Endothelial cell (in vitro differentiated cells): ENCODE results near the gene IQSEC3. TPM values are rescaled to one million over a fixed set of nuclear protein-coding genes. Genes with fewer than 3 reads are reported as not detected.

Experiments used
- DNase-seq: peaks from one replicate; pipeline ENCODE4 v3.0.0; 2021; ENCODE audit warnings: low spot score
- H3K27ac Mint-ChIP-seq: one replicate; pipeline ENCODE4 v1.8.0; 2021; ENCODE audit warnings: mixed read lengths, inconsistent platforms; ENCODE audit not compliant: unreplicated experiment
- H3K27me3 Mint-ChIP-seq: one replicate; pipeline ENCODE4 v1.8.0; 2021; ENCODE audit warnings: mild to moderate bottlenecking, moderate library complexity, mixed read lengths, inconsistent platforms; ENCODE audit not compliant: unreplicated experiment
- H3K36me3 Mint-ChIP-seq: one replicate; pipeline ENCODE4 v1.8.0; 2021; ENCODE audit warnings: mild to moderate bottlenecking, low read depth, mixed read lengths, inconsistent platforms; ENCODE audit not compliant: unreplicated experiment
- H3K4me1 Mint-ChIP-seq: one replicate; pipeline ENCODE4 v1.8.0; 2021; ENCODE audit warnings: mild to moderate bottlenecking, mixed read lengths, inconsistent platforms; ENCODE audit not compliant: unreplicated experiment
- H3K4me3 Mint-ChIP-seq: one replicate; pipeline ENCODE4 v1.8.0; 2021; ENCODE audit warnings: mild to moderate bottlenecking, mixed read lengths, inconsistent platforms; ENCODE audit not compliant: unreplicated experiment
- H3K9me3 Mint-ChIP-seq: one replicate; pipeline ENCODE4 v1.8.0; 2021; ENCODE audit warnings: mixed read lengths, inconsistent platforms; ENCODE audit not compliant: unreplicated experiment
- total RNA-seq: library from RNA; stranded (reverse); fragmentation: NEBNext Ultra II Directional; extraction: Animal tissue kit (Norgen Biotek cat#: 25700); gene quantifications from one replicate; pipeline ENCODE4 v1.2.1, GENCODE V29; 2021; ENCODE audit not compliant: unreplicated experiment
- TF ChIP-seq, protein P1 (sequence below): fragments of 200-600 bp; sonication (generic); IDR thresholded peaks from one replicate; pipeline ENCODE4 v1.5.0; 2021; ENCODE audit warnings: antibody characterized with exemption; ENCODE audit not compliant: unreplicated experiment

The IQSEC3 gene
- total RNA-seq, 1 donor from 2014 or later, result 13.2 TPM

DNA sequence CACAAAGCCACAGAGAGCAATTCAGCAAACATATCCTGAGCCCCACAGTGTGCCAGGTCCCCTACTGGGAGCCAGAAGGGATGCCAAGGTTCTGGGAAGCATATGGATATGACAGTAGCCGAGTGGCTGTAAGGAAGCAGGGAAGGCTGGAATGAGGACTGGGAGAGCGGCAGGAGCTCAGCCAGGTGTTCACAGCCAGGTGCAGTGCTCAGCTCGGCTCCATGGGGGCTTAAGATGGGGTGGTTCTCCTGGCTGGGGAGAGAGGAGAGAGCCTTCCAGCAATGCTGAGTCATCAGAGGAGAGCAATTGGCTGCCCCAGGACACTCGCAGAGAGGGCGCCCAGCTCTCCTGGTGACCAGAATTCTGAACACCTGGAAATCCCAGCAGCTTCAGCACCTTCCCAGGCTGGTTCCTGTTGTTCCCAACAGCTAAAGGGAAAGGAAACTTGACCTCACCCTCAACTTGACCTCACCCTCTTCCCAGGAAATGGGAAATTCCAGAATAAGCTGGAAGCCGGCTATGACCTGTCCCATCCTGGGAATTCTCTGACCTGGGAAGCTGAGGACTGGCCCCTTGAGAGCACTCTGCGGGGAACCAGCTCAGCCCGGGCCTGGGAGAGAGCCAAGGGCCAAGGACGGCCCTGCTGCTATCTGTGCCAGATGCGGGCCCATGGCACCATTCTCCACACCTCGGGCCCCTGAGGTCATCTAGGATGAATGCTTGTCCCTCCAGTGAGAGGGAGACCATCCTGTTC, 112.7 kb downstream of the IQSEC3 start:
- Mint-ChIP-seq H3K4me1 (peaks cover 17% of the 10 kb centered on the region), H3K4me3 (no peak overlapping the region), H3K27me3 (peaks cover 12% of the 10 kb centered on the region), H3K36me3 (peaks cover 4% of the 10 kb centered on the region), H3K9me3 (no peaks in the 10 kb centered on the region), H3K27ac (no peak overlapping the region)
- no peak for DNase-seq
- TF ChIP-seq, protein P1, sequence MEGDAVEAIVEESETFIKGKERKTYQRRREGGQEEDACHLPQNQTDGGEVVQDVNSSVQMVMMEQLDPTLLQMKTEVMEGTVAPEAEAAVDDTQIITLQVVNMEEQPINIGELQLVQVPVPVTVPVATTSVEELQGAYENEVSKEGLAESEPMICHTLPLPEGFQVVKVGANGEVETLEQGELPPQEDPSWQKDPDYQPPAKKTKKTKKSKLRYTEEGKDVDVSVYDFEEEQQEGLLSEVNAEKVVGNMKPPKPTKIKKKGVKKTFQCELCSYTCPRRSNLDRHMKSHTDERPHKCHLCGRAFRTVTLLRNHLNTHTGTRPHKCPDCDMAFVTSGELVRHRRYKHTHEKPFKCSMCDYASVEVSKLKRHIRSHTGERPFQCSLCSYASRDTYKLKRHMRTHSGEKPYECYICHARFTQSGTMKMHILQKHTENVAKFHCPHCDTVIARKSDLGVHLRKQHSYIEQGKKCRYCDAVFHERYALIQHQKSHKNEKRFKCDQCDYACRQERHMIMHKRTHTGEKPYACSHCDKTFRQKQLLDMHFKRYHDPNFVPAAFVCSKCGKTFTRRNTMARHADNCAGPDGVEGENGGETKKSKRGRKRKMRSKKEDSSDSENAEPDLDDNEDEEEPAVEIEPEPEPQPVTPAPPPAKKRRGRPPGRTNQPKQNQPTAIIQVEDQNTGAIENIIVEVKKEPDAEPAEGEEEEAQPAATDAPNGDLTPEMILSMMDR, result no peak

DNA sequence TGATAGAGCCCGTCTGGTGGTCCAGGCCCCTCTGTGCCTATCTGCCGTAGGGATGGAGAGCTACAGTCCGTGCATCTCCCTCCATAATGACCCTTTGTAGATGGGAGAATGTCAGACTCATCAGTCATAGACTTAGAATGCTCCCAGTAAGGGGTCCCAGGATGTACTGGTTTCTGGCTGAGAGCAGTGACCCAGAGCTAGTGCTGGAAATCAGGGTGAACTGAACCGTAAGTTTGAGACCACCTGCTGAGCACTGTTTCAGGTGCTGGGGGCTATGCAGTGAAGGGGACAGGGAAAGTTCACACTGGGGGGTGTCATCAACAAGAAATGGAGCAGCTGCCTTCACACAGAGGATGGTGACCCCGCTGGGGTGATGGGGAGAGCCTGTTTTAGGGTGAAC, 113.3 kb downstream of the IQSEC3 start:
- Mint-ChIP-seq H3K36me3 (peaks cover 7% of the 10 kb centered on the region), H3K4me1 (peaks cover 19% of the 10 kb centered on the region), H3K27me3 (peaks cover 13% of the 10 kb centered on the region), H3K9me3 (no peaks in the 10 kb centered on the region), H3K27ac (no peak overlapping the region), H3K4me3 (no peak overlapping the region)
- no peak for DNase-seq
- TF ChIP-seq, protein P1, result no peak

DNA sequence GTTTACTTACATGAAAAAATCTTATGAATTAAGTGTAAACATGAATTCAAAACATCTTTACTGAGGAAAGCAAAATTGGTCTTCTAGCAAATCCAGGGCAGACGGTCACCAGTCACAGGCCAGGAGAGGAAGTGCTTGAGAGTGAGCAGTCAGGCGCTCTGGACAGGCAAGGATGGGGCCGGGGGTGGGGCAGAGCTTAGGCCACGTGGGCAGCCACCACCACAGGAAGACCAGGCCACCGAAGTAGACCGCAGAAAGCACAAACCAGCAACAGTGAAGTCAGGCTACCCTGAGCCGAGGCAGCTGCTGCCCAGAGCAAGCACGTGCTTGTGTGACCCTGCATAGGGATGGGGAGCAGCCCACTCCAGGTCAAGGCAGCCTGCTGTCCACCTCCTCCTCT, 113.9 kb downstream of the IQSEC3 start:
- Mint-ChIP-seq H3K4me3 (no peak overlapping the region), H3K27ac (no peak overlapping the region), H3K4me1 (peaks cover 20% of the 10 kb centered on the region), H3K27me3 (peaks cover 17% of the 10 kb centered on the region), H3K36me3 (peaks cover 8% of the 10 kb centered on the region), H3K9me3 (no peaks in the 10 kb centered on the region)
- no peak for DNase-seq
- TF ChIP-seq, protein P1, result no peak

DNA sequence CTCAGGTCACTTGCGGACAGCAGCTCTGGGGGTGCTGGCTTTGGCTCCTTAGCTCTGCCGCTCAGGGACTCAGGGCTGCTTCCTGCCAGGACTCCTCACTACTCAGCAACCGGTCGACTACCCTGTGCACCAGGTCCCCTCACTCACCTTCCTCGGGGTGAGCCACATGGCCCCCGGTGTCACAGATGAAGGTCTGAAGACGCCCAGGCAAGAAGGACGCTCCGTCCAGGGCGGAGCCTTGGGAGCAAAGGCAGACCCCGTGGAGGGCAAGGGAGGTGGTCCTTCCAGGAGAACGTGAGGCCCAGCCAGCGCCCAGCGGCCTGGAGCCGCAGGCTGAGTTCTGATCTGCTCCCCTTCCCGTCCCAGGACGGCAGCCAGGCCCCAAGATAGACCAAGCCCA, 115.4 kb downstream of the IQSEC3 start:
- Mint-ChIP-seq H3K9me3 (no peaks in the 10 kb centered on the region), H3K4me3 (no peak overlapping the region), H3K27me3 (peaks cover 17% of the 10 kb centered on the region), H3K36me3 (peaks cover 4% of the 10 kb centered on the region), H3K4me1 (peaks cover 20% of the 10 kb centered on the region), H3K27ac (no peak overlapping the region)
- TF ChIP-seq, protein P1, result no peak
- no peak for DNase-seq

DNA sequence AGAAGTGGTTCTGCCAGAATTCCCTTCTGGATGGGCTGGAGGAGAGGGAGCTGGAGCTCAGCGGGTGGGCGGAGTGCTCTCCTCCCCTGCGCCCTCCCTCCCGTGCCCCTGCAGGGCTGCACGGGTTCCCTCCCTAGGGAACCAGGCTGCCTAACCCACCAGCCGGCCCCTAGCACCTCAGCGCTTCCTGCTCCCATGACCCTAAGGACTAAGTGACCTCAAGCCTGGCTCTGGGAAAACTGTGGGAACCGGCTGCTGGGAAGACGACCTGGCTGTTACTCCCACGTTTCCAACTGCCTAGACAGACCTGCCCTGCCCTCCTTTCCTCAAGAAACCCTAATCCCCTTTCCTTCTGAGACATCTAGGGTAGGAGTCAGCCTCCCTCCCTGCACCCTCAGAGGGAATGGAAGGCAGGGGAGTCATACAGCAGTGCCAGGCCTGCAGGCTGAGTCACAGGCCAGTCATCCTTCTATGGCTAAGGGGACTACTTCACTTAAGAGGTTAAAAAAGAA, 115.9 kb downstream of the IQSEC3 start:
- Mint-ChIP-seq H3K9me3 (no peaks in the 10 kb centered on the region), H3K4me3 (no peak overlapping the region), H3K4me1 (peaks cover 22% of the 10 kb centered on the region), H3K27ac (no peak overlapping the region), H3K27me3 (peaks cover 20% of the 10 kb centered on the region), H3K36me3 (peaks cover 4% of the 10 kb centered on the region)
- TF ChIP-seq, protein P1, result no peak
- DNase-seq, result no peak
